HCT116 (cell line): ENCODE results near the gene KLF11.

Experiments used
- CTCF ChIP-seq, 3 experiments: fragments of 200-600 bp in 1 of 3; sonication (generic) in 1 of 3; IDR thresholded peaks in 2 of 3; conservative IDR thresholded peaks in 1 of 3; 2 replicates each; pipeline ENCODE4 v1.5.1; 2012 to 2017; ENCODE audit warnings: low read depth in 2 of 3, low read length in 2 of 3, antibody characterized with exemption in 1 of 3, borderline replicate concordance in 1 of 3, control low read depth in 1 of 3, mild to moderate bottlenecking in 1 of 3, mixed read lengths in 1 of 3, mixed run types in 1 of 3, moderate library complexity in 1 of 3; ENCODE audit not compliant: insufficient read depth in 1 of 3
- EZH2 ChIP-seq: fragments of 200-600 bp; sonication (generic); IDR thresholded peaks from 2 replicates; pipeline ENCODE4 v1.6.1; 2017; ENCODE audit warnings: antibody characterized with exemption, mixed run types
- POLR2AphosphoS5 ChIP-seq: IDR thresholded peaks from 2 replicates; pipeline ENCODE4 v1.6.1; 2011; ENCODE audit warnings: mild to moderate bottlenecking, low read depth, low read length, moderate library complexity
- TCF7L2 ChIP-seq: IDR thresholded peaks from 2 replicates; pipeline ENCODE4 v1.7.0; 2011; ENCODE audit warnings: borderline replicate concordance, inconsistent platforms; ENCODE audit not compliant: insufficient read depth, insufficient read length; ENCODE audit errors: extremely low read depth

GRCh38 chr2:10047616-10048500 is 4.5 kb downstream of the KLF11 start:
- no peak for TF ChIP-seq POLR2AphosphoS5
- no peak for TF ChIP-seq EZH2
- TF ChIP-seq CTCF (IDR thresholded peaks at IDR 0.05 in 2 of 3, conservative IDR thresholded peaks at IDR 0.05 in 1 of 3; ENCODE audit: borderline replicate concordance in 1 of 3, insufficient read depth in 1 of 3, low read depth in 2 of 3, low read length in 2 of 3): no peak
- TF ChIP-seq TCF7L2: no peak
